ENCODE measurements around the gene TAS1R2.

GRCh38 chr1:18870957-18871356 is 11.5 kb upstream of the TAS1R2 start:
- TF ChIP-seq CTCF (IDR thresholded peaks at IDR 0.05) (no peak), POLR2A (IDR thresholded peaks at IDR 0.05) (no peak)
